Neural crest cell (in vitro differentiated cells): ENCODE data around the gene EMX2. TPM values are rescaled to one million over a fixed set of nuclear protein-coding genes. Genes with fewer than 3 reads are reported as not detected.
A peak's percentile ranks its signal among the peaks of the same experiment; 100 is the strongest.
"Not testable (repeated sequence)": the region's sequence is repeated elsewhere in the genome, so short reads cannot be mapped to it uniquely, and the experiment has no call there.

Source experiments
- DNase-seq: peaks from one replicate; pipeline ENCODE4 v3.0.0; 2021; ENCODE audit warnings: low read depth, mixed read lengths, low spot score
- H3K27ac Mint-ChIP-seq: one replicate; pipeline ENCODE4 v1.8.0; 2021; ENCODE audit warnings: mild to moderate bottlenecking, mixed read lengths; ENCODE audit not compliant: unreplicated experiment
- H3K27me3 Mint-ChIP-seq: 2 replicates; pipeline ENCODE4 v1.8.0; 2021; ENCODE audit warnings: low read depth, mild to moderate bottlenecking, mixed read lengths
- H3K36me3 Mint-ChIP-seq: 2 replicates; pipeline ENCODE4 v1.8.0; 2021; ENCODE audit warnings: low read depth, mild to moderate bottlenecking, mixed read lengths
- H3K4me1 Mint-ChIP-seq: 2 replicates; pipeline ENCODE4 v1.8.0; 2021; ENCODE audit warnings: mixed read lengths
- H3K4me3 Mint-ChIP-seq: one replicate; pipeline ENCODE4 v1.8.0; 2021; ENCODE audit warnings: mild to moderate bottlenecking, mixed read lengths
- H3K9me3 Mint-ChIP-seq: 2 replicates; pipeline ENCODE4 v1.8.0; 2021; ENCODE audit warnings: mixed read lengths
- CTCF ChIP-seq: fragments of 200-600 bp; sonication (generic); conservative IDR thresholded peaks from 2 replicates; pipeline ENCODE4 v1.5.0; 2021; ENCODE audit warnings: antibody characterized with exemption, mild to moderate bottlenecking
- total RNA-seq: library from RNA; stranded (reverse); gene quantifications from 2 replicates; pipeline ENCODE4 v1.2.1, GENCODE V29; 2021

EMX2 gene
- total RNA-seq, 1 donor from 2014 or later, result 1.0 TPM

GRCh38 chr10:117500456-117500855 is 42.1 kb upstream of the EMX2 start:
- H3K36me3 Mint-ChIP-seq, result no peaks in the 10 kb centered on the region
- no peak for DNase-seq
- H3K4me1 Mint-ChIP-seq, result peaks cover 31% of the 10 kb centered on the region
- H3K27me3 Mint-ChIP-seq, result peaks cover 15% of the 10 kb centered on the region
- H3K9me3 Mint-ChIP-seq, result no peaks in the 10 kb centered on the region
- no peak overlapping the region for H3K4me3 Mint-ChIP-seq
- TF ChIP-seq CTCF, result no peak
- peak overlapping the region; percentile 45 for H3K27ac Mint-ChIP-seq

GRCh38 chr10:117501460-117502035 is 41.0 kb upstream of the EMX2 start:
- no peak for TF ChIP-seq CTCF
- Mint-ChIP-seq H3K27me3 (peaks cover 6% of the 10 kb centered on the region), H3K36me3 (no peaks in the 10 kb centered on the region), H3K27ac (no peak overlapping the region), H3K4me1 (peaks cover 40% of the 10 kb centered on the region), H3K9me3 (no peaks in the 10 kb centered on the region), H3K4me3 (no peak overlapping the region)
- DNase-seq, result no peak

- Mint-ChIP-seq H3K36me3 (no peaks in the 10 kb centered on the region), H3K4me3 (peak overlapping the region; percentile 4), H3K4me1 (peaks cover 37% of the 10 kb centered on the region), H3K9me3 (no peaks in the 10 kb centered on the region), H3K27me3 (peaks cover 4% of the 10 kb centered on the region), H3K27ac (peak overlapping the region; percentile 57)
- peak; percentile 4 for DNase-seq
- no peak for TF ChIP-seq CTCF
These were observed 39.9 kb upstream of the EMX2 start for GRCh38 chr10:117502421-117503243.

GRCh38 chr10:117503244-117504205 is 39.0 kb upstream of the EMX2 start:
- peak; percentile 36 for DNase-seq
- H3K4me3 Mint-ChIP-seq, result peak overlapping the region; percentile 4
- peaks cover 37% of the 10 kb centered on the region for H3K4me1 Mint-ChIP-seq
- no peaks in the 10 kb centered on the region for H3K36me3 Mint-ChIP-seq
- H3K27me3 Mint-ChIP-seq, result peaks cover 4% of the 10 kb centered on the region
- no peak for TF ChIP-seq CTCF
- H3K27ac Mint-ChIP-seq, result peak overlapping the region; percentile 57
- H3K9me3 Mint-ChIP-seq, result no peaks in the 10 kb centered on the region

- H3K4me3 Mint-ChIP-seq, result no peak overlapping the region
- peaks cover 4% of the 10 kb centered on the region for H3K27me3 Mint-ChIP-seq
These were observed 38.0 kb upstream of the EMX2 start for GRCh38 chr10:117504562-117504961.

GRCh38 chr10:117507081-117507480 is 35.5 kb upstream of the EMX2 start:
- H3K27ac Mint-ChIP-seq, DNase-seq, H3K9me3 Mint-ChIP-seq, H3K4me3 Mint-ChIP-seq, H3K36me3 Mint-ChIP-seq, H3K27me3 Mint-ChIP-seq: not testable (repeated sequence)
- peaks cover 34% of the 10 kb centered on the region for H3K4me1 Mint-ChIP-seq

More at GRCh38 chr10:117504562-117504961, 38.0 kb upstream of the EMX2 start:
- no peak for DNase-seq
- Mint-ChIP-seq H3K36me3 (no peaks in the 10 kb centered on the region), H3K4me1 (peaks cover 37% of the 10 kb centered on the region), H3K27ac (no peak overlapping the region), H3K9me3 (no peaks in the 10 kb centered on the region)
- no peak for TF ChIP-seq CTCF
